Measurements from ENCODE around the gene DNAJC18. TPM values are rescaled to one million over a fixed set of nuclear protein-coding genes. Genes with fewer than 3 reads are reported as not detected.

Gene DNAJC18
- total and polyA plus RNA-seq, 2 of the 8 experiments (the other 6 are each of a cell fraction or from before 2014, with no cell fraction given), result 7.8 to 29.2 TPM

Small RNAs within 50 kb of the gene (small RNA-seq; reads per million reads assigned to genes)
- not detected for gene RNU5B-4P (ENCODE audit: insufficient read depth)

Other genes starting within 250 kb of the DNAJC18 start
- gene SIL1, start 241.2 kb downstream of the DNAJC18 start, total RNA-seq (2021; fragmentation: NEBNext Ultra II Directional; extraction: Animal tissue kit (Norgen Biotek cat#: 25700)), result 6.6 and 8.3 TPM in 2 replicates
- gene SIL1, start 241.2 kb downstream of the DNAJC18 start, polyA plus RNA-seq (2011; rRNA removed), result 12.8 and 13.9 TPM in 2 replicates
- gene MATR3, start 145.8 kb downstream of the DNAJC18 start, total RNA-seq (2021; fragmentation: NEBNext Ultra II Directional; extraction: Animal tissue kit (Norgen Biotek cat#: 25700)), result 378 and 389 TPM in 2 replicates
- gene MATR3, start 145.8 kb downstream of the DNAJC18 start, polyA plus RNA-seq (2011; rRNA removed), result 90.6 and 116 TPM in 2 replicates
- 157 and 162 TPM in 2 replicates for gene PAIP2, start 97.7 kb downstream of the DNAJC18 start, total RNA-seq (2021; fragmentation: NEBNext Ultra II Directional; extraction: Animal tissue kit (Norgen Biotek cat#: 25700))
- 68.8 and 87.6 TPM in 2 replicates for gene PAIP2, start 97.7 kb downstream of the DNAJC18 start, polyA plus RNA-seq (2011; rRNA removed)
- gene SLC23A1, start 56.2 kb downstream of the DNAJC18 start, total RNA-seq (2021; fragmentation: NEBNext Ultra II Directional; extraction: Animal tissue kit (Norgen Biotek cat#: 25700)), result not detected in 2 replicates
- gene SLC23A1, start 56.2 kb downstream of the DNAJC18 start, polyA plus RNA-seq (2011; rRNA removed), result 0.03 TPM in 1 of 2 replicates, not detected in the other
- gene MZB1, start 49.6 kb downstream of the DNAJC18 start, total RNA-seq (2021; fragmentation: NEBNext Ultra II Directional; extraction: Animal tissue kit (Norgen Biotek cat#: 25700)), result 0.47 TPM in 1 of 2 replicates, not detected in the other
- 0.39 and 0.71 TPM in 2 replicates for gene MZB1, start 49.6 kb downstream of the DNAJC18 start, polyA plus RNA-seq (2011; rRNA removed)
- 3.1 and 3.3 TPM in 2 replicates for gene PROB1, start 44.4 kb downstream of the DNAJC18 start, total RNA-seq (2021; fragmentation: NEBNext Ultra II Directional; extraction: Animal tissue kit (Norgen Biotek cat#: 25700))
- 0.89 and 1.9 TPM in 2 replicates for gene PROB1, start 44.4 kb downstream of the DNAJC18 start, polyA plus RNA-seq (2011; rRNA removed)
- 9.4 and 11.6 TPM in 2 replicates for gene SPATA24, start 35.4 kb downstream of the DNAJC18 start, total RNA-seq (2021; fragmentation: NEBNext Ultra II Directional; extraction: Animal tissue kit (Norgen Biotek cat#: 25700))
- 4.4 and 5.8 TPM in 2 replicates for gene SPATA24, start 35.4 kb downstream of the DNAJC18 start, polyA plus RNA-seq (2011; rRNA removed)
- gene ECSCR, start 23.2 kb upstream of the DNAJC18 start, total RNA-seq (2021; fragmentation: NEBNext Ultra II Directional; extraction: Animal tissue kit (Norgen Biotek cat#: 25700)), result 2.7 and 3.3 TPM in 2 replicates
- 4.9 and 7.2 TPM in 2 replicates for gene ECSCR, start 23.2 kb upstream of the DNAJC18 start, polyA plus RNA-seq (2011; rRNA removed)
- not detected in 2 replicates for gene SMIM33, start 31.5 kb upstream of the DNAJC18 start, total RNA-seq (2021; fragmentation: NEBNext Ultra II Directional; extraction: Animal tissue kit (Norgen Biotek cat#: 25700))
- not detected in 2 replicates for gene SMIM33, start 31.5 kb upstream of the DNAJC18 start, polyA plus RNA-seq (2011; rRNA removed)
- gene STING1, start 43.2 kb upstream of the DNAJC18 start, total RNA-seq (2021; fragmentation: NEBNext Ultra II Directional; extraction: Animal tissue kit (Norgen Biotek cat#: 25700)), result 0.26 and 0.42 TPM in 2 replicates
- gene STING1, start 43.2 kb upstream of the DNAJC18 start, polyA plus RNA-seq (2011; rRNA removed), result 0.47 and 1.2 TPM in 2 replicates
- gene UBE2D2, start 121.8 kb upstream of the DNAJC18 start, total RNA-seq (2021; fragmentation: NEBNext Ultra II Directional; extraction: Animal tissue kit (Norgen Biotek cat#: 25700)), result 194 and 203 TPM in 2 replicates
- gene UBE2D2, start 121.8 kb upstream of the DNAJC18 start, polyA plus RNA-seq (2011; rRNA removed), result 57.8 and 66.9 TPM in 2 replicates
- gene CXXC5, start 208.8 kb upstream of the DNAJC18 start, total RNA-seq (2021; fragmentation: NEBNext Ultra II Directional; extraction: Animal tissue kit (Norgen Biotek cat#: 25700)), result 74.0 and 78.3 TPM in 2 replicates
- 61.4 and 83.5 TPM in 2 replicates for gene CXXC5, start 208.8 kb upstream of the DNAJC18 start, polyA plus RNA-seq (2011; rRNA removed)